Activated naive CD8-positive, alpha-beta T cell (primary cell): ENCODE measurements around the gene HLF.

Source experiments
- H3K27ac Mint-ChIP-seq: one replicate; pipeline ENCODE4 v1.8.0; 2021; ENCODE audit warnings: mixed read lengths
- H3K27me3 Mint-ChIP-seq: one replicate; pipeline ENCODE4 v1.8.0; 2021; ENCODE audit warnings: mixed read lengths
- H3K36me3 Mint-ChIP-seq: one replicate; pipeline ENCODE4 v1.8.0; 2021; ENCODE audit warnings: mixed read lengths
- H3K4me1 Mint-ChIP-seq: one replicate; pipeline ENCODE4 v1.8.0; 2021; ENCODE audit warnings: low read depth, mixed read lengths
- H3K4me3 Mint-ChIP-seq: one replicate; pipeline ENCODE4 v1.8.0; 2021; ENCODE audit warnings: mild to moderate bottlenecking, mixed read lengths
- H3K9me3 Mint-ChIP-seq: one replicate; pipeline ENCODE4 v1.8.0; 2021; ENCODE audit warnings: low read depth, mixed read lengths

The HLF gene

GRCh38 chr17:55278173-55278961 lies 13.6 kb downstream of the HLF start:
- no peaks in the 10 kb centered on the region for H3K9me3 Mint-ChIP-seq
- no peak overlapping the region for H3K27ac Mint-ChIP-seq
- peaks cover 1% of the 10 kb centered on the region for H3K27me3 Mint-ChIP-seq
- H3K4me1 Mint-ChIP-seq: no peaks in the 10 kb centered on the region
- H3K36me3 Mint-ChIP-seq: no peaks in the 10 kb centered on the region
- H3K4me3 Mint-ChIP-seq: no peak overlapping the region

- no peak overlapping the region for H3K27ac Mint-ChIP-seq
- H3K4me3 Mint-ChIP-seq: no peak overlapping the region
- no peaks in the 10 kb centered on the region for H3K36me3 Mint-ChIP-seq
- no peaks in the 10 kb centered on the region for H3K9me3 Mint-ChIP-seq
- peaks cover 1% of the 10 kb centered on the region for H3K27me3 Mint-ChIP-seq
- peaks cover 3% of the 10 kb centered on the region for H3K4me1 Mint-ChIP-seq
Measured at GRCh38 chr17:55279203-55279602, 14.4 kb downstream of the HLF start.

- H3K9me3 Mint-ChIP-seq: no peaks in the 10 kb centered on the region
- H3K27ac Mint-ChIP-seq: no peak overlapping the region
- peaks cover 1% of the 10 kb centered on the region for H3K27me3 Mint-ChIP-seq
- no peak overlapping the region for H3K4me3 Mint-ChIP-seq
- H3K36me3 Mint-ChIP-seq: no peaks in the 10 kb centered on the region
- peaks cover 4% of the 10 kb centered on the region for H3K4me1 Mint-ChIP-seq
Measured at GRCh38 chr17:55279788-55280187, 15.0 kb downstream of the HLF start.

GRCh38 chr17:55280212-55280611 lies 15.5 kb downstream of the HLF start:
- no peak overlapping the region for H3K4me3 Mint-ChIP-seq
- H3K4me1 Mint-ChIP-seq: peaks cover 4% of the 10 kb centered on the region
- H3K27me3 Mint-ChIP-seq: peaks cover 1% of the 10 kb centered on the region
- no peak overlapping the region for H3K27ac Mint-ChIP-seq
- H3K9me3 Mint-ChIP-seq: no peaks in the 10 kb centered on the region
- H3K36me3 Mint-ChIP-seq: no peaks in the 10 kb centered on the region

- H3K27ac Mint-ChIP-seq: no peak overlapping the region
- H3K4me3 Mint-ChIP-seq: no peak overlapping the region
- H3K36me3 Mint-ChIP-seq: no peaks in the 10 kb centered on the region
- no peaks in the 10 kb centered on the region for H3K9me3 Mint-ChIP-seq
- peaks cover 1% of the 10 kb centered on the region for H3K27me3 Mint-ChIP-seq
- peaks cover 4% of the 10 kb centered on the region for H3K4me1 Mint-ChIP-seq
Measured at GRCh38 chr17:55281649-55282378, 17.1 kb downstream of the HLF start.

- peaks cover under 1% of the 10 kb centered on the region for H3K27me3 Mint-ChIP-seq
- no peaks in the 10 kb centered on the region for H3K36me3 Mint-ChIP-seq
- no peak overlapping the region for H3K4me3 Mint-ChIP-seq
- H3K9me3 Mint-ChIP-seq: no peaks in the 10 kb centered on the region
- peaks cover 4% of the 10 kb centered on the region for H3K4me1 Mint-ChIP-seq
- H3K27ac Mint-ChIP-seq: no peak overlapping the region
Measured at GRCh38 chr17:55282379-55282702, 17.6 kb downstream of the HLF start.

- Mint-ChIP-seq H3K36me3 (no peaks in the 10 kb centered on the region), H3K4me1 (peaks cover 4% of the 10 kb centered on the region), H3K27me3 (no peaks in the 10 kb centered on the region), H3K9me3 (no peaks in the 10 kb centered on the region), H3K4me3 (no peak overlapping the region), H3K27ac (no peak overlapping the region)
Measured at GRCh38 chr17:55282741-55283140, 18.0 kb downstream of the HLF start.

- Mint-ChIP-seq H3K36me3 (no peaks in the 10 kb centered on the region), H3K9me3 (no peaks in the 10 kb centered on the region), H3K27me3 (no peaks in the 10 kb centered on the region), H3K4me3 (no peak overlapping the region), H3K4me1 (peaks cover 4% of the 10 kb centered on the region), H3K27ac (no peak overlapping the region)
Measured at GRCh38 chr17:55283256-55283965, 18.7 kb downstream of the HLF start.

- Mint-ChIP-seq H3K4me1 (peaks cover 4% of the 10 kb centered on the region), H3K27ac (no peak overlapping the region), H3K4me3 (no peak overlapping the region), H3K27me3 (no peaks in the 10 kb centered on the region), H3K9me3 (no peaks in the 10 kb centered on the region), H3K36me3 (no peaks in the 10 kb centered on the region)
Measured at GRCh38 chr17:55284001-55284884, 19.5 kb downstream of the HLF start.

- no peak overlapping the region for H3K27ac Mint-ChIP-seq
- no peaks in the 10 kb centered on the region for H3K27me3 Mint-ChIP-seq
- H3K36me3 Mint-ChIP-seq: no peaks in the 10 kb centered on the region
- no peak overlapping the region for H3K4me3 Mint-ChIP-seq
- H3K4me1 Mint-ChIP-seq: peaks cover 4% of the 10 kb centered on the region
- no peaks in the 10 kb centered on the region for H3K9me3 Mint-ChIP-seq
Measured at GRCh38 chr17:55284944-55285339, 20.2 kb downstream of the HLF start.

- Mint-ChIP-seq H3K27ac (no peak overlapping the region), H3K4me3 (no peak overlapping the region), H3K4me1 (peaks cover 4% of the 10 kb centered on the region), H3K27me3 (no peaks in the 10 kb centered on the region), H3K36me3 (no peaks in the 10 kb centered on the region), H3K9me3 (no peaks in the 10 kb centered on the region)
Measured at GRCh38 chr17:55285340-55286301, 20.9 kb downstream of the HLF start.

- Mint-ChIP-seq H3K4me1 (peaks cover 4% of the 10 kb centered on the region), H3K27ac (no peak overlapping the region), H3K4me3 (no peak overlapping the region), H3K36me3 (no peaks in the 10 kb centered on the region), H3K27me3 (no peaks in the 10 kb centered on the region), H3K9me3 (no peaks in the 10 kb centered on the region)
Measured at GRCh38 chr17:55286681-55287589, 22.2 kb downstream of the HLF start.
